H1 (cell line): ENCODE data around the gene FES. TPM values are rescaled to one million over a fixed set of nuclear protein-coding genes. Genes with fewer than 3 reads are reported as not detected.

ENCODE experiments used
- BACH1 ChIP-seq: IDR thresholded peaks from 2 replicates; pipeline ENCODE4 v1.6.1; 2012; ENCODE audit warnings: low read length, improper control_type of control experiment
- CHD2 ChIP-seq: IDR thresholded peaks from 2 replicates; pipeline ENCODE4 v1.6.1; 2012; ENCODE audit warnings: low read length, improper control_type of control experiment
- GABPA ChIP-seq: IDR thresholded peaks from 2 replicates; pipeline ENCODE4 v1.6.1; 2011; ENCODE audit warnings: mild to moderate bottlenecking, low read length, moderate library complexity, borderline replicate concordance; ENCODE audit not compliant: insufficient read depth
- KDM4A ChIP-seq: IDR thresholded peaks from one replicate; pipeline ENCODE4 v1.7.1; 2012; ENCODE audit warnings: low read depth, mild to moderate bottlenecking, moderate library complexity, low read length, inconsistent platforms; ENCODE audit not compliant: severe bottlenecking
- KDM5A ChIP-seq: fragments of 200-600 bp; IDR thresholded peaks from 2 replicates; pipeline ENCODE4 v1.7.1; 2012; ENCODE audit warnings: mild to moderate bottlenecking, low read length, inconsistent platforms, mixed read lengths
- SP2 ChIP-seq: IDR thresholded peaks from 2 replicates; pipeline ENCODE4 v1.6.1; 2012; ENCODE audit warnings: mild to moderate bottlenecking, low read length, inconsistent platforms
- polyA plus RNA-seq, 7 experiments: library from polyadenylated mRNA; depleted of rRNA in 3 of 7; stranded (reverse) in 5 of 7; unstranded in 2 of 7; fragments of >200 nt in 5 of 7; fragments of 200-250 nt in 2 of 7; gene quantifications; 1 replicate in 5 of 7; 2 replicates in 1 of 7; 4 replicates in 1 of 7; pipeline versions ENCODE4 v1.2.1 to v1.2.3, GENCODE V29; 2011 to 2013; ENCODE audit warnings: missing spikeins in 2 of 7, mixed read lengths in 2 of 7
- total RNA-seq: library from RNA; stranded (reverse); fragmentation: NEBNext Ultra II Directional; extraction: Animal tissue kit (Norgen Biotek cat#: 25700); gene quantifications from 2 replicates; pipeline ENCODE4 v1.2.1, GENCODE V29; 2021
- TF ChIP-seq, protein P1 (sequence below): IDR thresholded peaks from 2 replicates; pipeline ENCODE4 v1.6.1; 2011; ENCODE audit warnings: low read length, improper control_type of control experiment

Gene FES
- total and polyA plus RNA-seq, 2 of the 8 experiments (the other 6 are each of a cell fraction or from before 2014, with no cell fraction given): 8.5 to 8.6 TPM

DNA sequence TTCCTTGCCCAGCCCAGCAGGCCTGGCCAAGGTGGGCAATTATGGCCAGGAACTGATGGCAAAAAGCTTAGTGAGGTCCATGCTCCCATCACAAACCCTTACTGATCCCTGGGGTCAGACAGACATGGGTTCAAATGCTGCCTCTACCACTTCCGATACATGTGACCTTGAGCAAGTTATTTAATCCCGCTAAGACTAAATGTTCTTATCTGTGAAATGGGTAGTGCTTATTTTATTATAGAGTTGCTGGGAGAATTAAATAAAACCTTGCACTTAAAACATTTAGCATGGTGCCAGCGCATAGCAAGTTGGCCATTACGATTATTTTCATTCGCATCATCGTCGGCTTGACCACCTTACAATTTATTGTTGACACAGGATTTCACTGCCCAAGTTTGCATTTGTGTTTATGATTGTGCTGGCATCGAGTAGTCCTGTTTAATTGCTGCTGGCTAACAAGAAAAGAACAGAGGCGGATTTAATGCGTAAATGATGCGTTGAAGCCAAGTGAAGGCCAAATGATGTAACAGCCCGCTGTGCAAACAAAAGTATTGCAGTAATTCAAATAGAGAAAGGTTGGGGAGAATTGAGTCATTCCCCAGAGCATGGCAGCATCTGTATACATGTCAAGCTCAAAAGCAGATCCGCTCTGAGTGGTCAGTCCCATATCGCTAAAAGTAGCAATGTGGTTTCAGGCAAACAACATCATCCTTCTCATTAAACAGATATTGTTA lies 23.2 kb upstream of the FES start (continued):
- TF ChIP-seq, protein P1, sequence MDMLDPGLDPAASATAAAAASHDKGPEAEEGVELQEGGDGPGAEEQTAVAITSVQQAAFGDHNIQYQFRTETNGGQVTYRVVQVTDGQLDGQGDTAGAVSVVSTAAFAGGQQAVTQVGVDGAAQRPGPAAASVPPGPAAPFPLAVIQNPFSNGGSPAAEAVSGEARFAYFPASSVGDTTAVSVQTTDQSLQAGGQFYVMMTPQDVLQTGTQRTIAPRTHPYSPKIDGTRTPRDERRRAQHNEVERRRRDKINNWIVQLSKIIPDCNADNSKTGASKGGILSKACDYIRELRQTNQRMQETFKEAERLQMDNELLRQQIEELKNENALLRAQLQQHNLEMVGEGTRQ: no peak
- TF ChIP-seq KDM5A (no peak), CHD2 (no peak), GABPA (no peak), KDM4A (no peak), SP2 (no peak), BACH1 (no peak)
